Measurements from ENCODE around the gene CTRB1. TPM values are rescaled to one million over a fixed set of nuclear protein-coding genes. Genes with fewer than 3 reads are reported as not detected.

CTRB1 gene
- 1.0 TPM for total RNA-seq

DNA sequence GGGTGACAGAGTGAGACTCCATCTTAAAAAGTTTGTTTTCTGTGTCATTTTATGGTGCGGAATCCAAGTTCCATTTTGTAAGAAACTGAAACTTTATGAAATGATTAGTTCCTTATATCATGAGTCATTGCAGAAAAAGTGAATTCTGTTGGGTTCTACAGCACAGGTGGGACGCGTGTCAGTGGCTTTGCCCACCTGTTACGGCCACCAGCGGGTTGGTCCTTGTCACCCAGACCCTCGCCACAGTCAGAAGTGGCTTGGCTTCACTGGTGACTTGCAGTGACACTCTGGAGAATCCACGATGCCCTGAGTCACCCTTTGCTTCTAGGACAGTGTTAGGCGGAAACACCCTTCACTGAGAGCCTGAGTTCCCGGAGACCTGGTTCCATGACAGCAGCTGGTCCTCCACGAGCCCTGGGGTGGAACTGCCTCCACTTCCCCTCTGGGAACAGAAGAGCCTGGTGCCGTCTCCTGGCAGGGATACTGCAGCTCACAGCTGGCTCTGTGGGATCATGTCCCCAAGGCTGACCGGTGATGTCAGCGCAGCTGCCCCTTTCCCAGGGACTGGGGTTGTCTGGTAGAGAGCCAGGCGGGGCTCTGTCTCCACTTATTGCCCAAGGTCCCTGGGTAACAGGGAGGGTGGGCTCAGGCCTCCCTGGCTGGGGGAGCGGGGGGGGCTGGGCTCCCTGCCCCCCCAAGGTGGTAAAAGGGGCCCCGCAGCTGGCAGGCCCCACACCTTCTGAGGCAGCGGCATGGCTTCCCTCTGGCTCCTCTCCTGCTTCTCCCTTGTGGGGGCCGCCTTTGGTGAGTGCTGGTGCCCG is at the start of gene CTRB1:
TSS of gene CTRB1 (plus strand) at position 733 of the 821 bp plus-strand sequence. CDS start at position 753, 20 bp downstream.
- no peak for DNase-seq

GRCh38 chr16:75169899-75170405 is 48.8 kb upstream of the CTRB1 start:
- no peak for DNase-seq

GRCh38 chr16:75172578-75172977 is 46.2 kb upstream of the CTRB1 start:
- no peak for DNase-seq

GRCh38 chr16:75175074-75175473 is 43.7 kb upstream of the CTRB1 start:
- no peak for DNase-seq

- DNase-seq, result no peak
Observed at GRCh38 chr16:75176926-75177325, 41.9 kb upstream of the CTRB1 start.

DNA sequence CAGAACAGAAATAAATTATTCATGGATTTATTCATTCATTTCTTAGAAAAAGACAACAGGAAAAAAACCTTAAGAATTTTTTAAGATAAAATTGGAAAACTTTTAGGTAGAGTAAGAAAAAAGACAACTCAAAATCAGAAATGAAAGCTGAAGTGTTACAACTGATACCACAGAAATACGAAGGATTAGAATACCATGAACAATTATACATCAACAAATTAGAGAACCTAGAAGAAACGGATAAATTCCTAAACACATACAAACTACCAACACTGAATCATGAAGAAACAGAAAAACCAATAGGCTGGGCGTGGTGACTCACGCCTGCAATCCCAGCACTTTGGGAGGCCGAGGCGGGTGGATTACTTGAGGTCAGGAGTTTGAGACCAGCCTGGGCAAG is 39.6 kb upstream of the CTRB1 start:
- DNase-seq, result no peak

DNA sequence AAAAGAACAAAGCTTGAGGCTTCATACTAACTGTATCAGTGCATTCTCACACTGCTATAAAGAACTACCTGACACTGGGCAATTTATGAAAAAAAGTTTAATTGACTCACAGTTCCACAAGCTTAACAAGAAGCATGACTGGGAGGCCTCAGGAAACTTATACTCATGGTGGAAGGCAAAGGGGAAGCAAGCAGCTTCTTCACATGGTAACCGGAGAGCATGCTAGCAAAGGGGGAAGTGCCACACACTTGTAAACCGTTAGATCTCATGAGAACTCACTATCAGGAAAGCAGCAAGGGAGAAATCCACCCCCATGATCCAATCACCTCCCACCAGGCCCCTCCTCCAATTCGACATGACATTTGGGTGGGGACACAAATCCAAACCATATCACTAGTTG is 37.2 kb upstream of the CTRB1 start:
- no peak for DNase-seq

- DNase-seq, result no peak
Observed at GRCh38 chr16:75188832-75189477, 29.8 kb upstream of the CTRB1 start.

DNA sequence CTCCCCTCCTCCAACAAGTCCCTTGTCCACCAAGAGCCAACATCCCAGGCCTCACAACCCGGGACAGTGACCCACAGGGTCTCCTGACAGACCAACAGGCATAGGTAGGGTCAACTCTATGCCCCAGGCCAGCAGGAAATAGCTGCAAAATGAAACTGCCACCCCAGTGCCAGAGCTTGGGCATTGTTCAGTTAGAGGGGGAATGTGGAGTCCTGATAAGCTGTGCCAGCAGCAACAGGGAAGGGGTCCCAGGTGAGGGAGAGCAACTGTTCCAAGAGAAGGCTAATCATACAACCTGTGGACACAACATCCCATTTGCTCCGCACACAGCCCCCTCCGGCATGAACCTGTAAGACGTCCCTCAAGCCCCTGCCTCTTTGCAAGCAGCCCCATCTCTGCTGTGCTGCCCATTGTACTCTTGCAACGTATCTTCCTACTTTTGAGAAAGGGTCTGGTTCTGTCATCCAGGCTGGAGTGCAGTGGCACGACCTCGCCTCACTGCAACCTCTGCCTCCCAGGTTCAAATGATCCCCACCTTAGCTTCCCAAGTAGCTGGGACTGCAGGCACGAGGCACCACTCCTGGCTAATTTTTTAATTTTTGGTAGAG is 29.0 kb upstream of the CTRB1 start:
- DNase-seq, result no peak

DNA sequence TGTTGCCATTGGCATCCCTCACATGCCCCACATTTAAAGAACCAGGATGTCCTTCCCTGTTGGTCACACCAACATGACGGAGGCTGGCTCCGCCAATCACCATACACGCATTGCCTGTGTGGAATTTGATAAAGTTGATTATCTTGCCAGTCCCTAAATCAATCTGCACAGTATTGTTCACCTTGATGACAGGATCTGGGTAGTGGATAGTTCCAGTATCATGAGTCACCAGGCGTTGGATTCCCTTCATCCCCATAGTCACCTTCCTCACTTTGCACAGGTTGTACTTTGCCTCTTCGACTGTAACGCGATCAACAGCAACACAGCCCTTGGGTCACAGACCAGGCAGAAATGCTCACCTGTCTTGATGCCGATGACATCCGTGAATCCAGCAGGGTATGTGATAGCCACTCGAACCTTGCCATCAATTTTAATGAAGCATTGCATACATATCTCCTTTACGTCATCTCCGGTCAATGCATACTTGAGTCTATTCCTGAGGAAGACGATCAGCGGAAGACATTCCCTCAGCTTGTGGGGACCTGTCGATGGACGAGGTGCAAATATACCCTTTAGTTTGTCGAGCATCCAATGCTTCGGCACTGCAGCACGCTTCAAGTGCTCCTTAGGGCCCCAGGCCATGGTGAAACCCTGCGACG is 26.1 kb upstream of the CTRB1 start:
- no peak for DNase-seq

GRCh38 chr16:75193265-75193650 is 25.5 kb upstream of the CTRB1 start:
- peak; percentile 41 for DNase-seq

DNA sequence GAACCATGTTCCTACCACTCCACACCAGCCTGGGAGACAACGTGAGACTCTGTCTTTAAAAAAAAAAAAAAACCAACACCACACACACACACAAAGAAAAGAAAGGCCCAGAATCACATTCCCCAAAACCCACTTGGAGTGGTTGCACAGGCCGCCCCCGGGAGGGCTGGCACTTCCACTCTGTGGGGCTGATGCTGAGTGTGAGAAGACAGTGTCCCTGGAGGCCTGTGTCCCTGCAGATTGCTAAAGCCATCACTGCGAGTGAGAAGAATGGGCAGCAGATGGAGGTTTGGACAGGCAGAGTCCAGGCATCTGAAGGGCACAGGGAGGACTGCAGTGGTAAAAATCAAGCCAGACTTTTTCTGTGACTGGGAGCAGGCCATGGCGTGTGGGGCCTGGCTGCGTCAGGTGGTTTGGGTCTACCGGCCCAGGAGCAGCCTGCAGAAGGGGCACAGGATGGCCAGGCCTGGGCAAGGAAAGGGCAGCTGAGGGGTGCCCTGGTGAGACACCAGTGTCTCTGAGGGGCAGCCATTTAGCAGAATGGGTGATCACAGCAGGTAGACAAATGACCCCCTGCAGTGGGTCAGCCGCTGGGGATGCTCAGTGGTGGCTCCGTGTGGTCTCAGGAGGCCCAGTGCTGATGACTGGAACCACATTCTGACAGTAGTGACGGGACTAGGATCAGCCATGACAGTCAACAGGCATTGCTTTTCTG is 24.9 kb upstream of the CTRB1 start:
- no peak for DNase-seq

GRCh38 chr16:75195811-75196790 is 22.7 kb upstream of the CTRB1 start:
- no peak for DNase-seq

GRCh38 chr16:75196836-75197235 is 22.0 kb upstream of the CTRB1 start:
- DNase-seq, result no peak

DNA sequence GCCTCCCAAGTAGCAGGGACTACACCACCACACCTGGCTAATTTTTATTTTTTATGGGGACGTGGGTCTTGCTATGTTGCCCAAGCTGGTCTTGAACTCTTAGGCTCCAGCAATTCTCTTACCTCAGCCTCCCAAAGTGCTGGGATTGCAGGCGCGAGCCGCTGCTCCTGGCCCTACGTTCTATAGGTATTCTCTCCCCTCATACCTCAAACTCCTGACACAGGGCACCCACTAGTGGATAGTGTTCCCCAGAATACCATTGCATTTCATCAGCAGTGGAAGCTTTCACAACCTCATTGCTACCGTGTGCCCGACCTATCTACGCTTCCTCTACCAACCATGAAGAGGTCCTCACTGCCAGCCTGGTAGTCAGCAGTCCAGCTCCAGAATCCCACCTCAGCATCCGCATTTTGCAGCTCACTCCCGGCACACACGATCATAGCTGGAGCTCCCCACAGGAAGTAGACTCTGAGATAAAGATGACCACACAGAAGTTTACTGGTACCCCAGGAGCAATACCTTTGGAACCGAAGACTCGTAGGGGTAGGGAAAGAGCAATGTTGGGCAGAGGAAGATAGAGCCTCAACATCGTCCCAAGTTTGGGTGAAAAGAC is 21.2 kb upstream of the CTRB1 start:
- DNase-seq, result no peak

GRCh38 chr16:75198135-75198600 is 20.6 kb upstream of the CTRB1 start:
- DNase-seq, result no peak

DNA sequence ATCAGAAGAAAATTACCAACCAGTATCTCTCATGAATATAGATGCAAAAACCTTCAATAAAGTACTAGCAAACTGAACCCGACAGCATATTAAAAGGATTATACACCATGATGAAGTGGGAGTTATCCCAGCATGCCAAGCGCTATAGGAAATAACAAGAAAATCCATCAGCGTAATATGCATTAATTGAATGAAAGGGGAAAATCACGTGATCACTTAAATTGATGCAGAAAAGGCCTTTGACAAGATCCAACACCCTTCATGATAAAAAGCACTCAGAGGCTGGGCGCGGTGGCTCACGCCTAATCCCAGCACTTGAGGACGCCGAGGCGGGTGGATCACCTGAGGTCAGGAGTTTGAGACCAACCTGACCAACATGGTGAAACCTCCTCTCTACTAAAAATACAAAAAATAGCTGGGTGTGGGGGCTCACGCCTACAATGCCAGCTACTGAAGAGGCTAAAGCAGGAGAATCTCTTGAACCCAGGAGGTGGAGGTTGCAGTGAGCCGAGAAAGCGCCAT is 16.7 kb upstream of the CTRB1 start:
- DNase-seq, result no peak

DNA sequence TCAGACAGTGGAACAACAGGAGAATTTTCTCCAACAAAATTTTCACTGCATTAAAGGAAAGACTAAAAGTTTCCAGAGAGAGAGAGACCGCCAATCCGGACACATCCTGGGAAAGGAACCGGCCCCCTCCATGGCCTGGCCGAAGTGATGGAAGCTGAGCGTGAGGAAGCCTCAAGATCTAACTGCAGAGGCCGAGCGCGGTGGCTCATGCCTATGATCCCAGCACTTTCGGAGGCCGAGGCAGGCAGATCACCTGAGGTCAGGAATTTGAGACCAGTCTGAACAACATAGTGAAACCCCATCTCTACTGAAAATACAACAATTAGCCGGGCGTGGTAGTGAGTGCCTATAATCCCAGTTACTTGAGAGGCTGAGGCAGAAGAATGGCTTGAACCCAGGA is 15.7 kb upstream of the CTRB1 start:
- no peak for DNase-seq

DNA sequence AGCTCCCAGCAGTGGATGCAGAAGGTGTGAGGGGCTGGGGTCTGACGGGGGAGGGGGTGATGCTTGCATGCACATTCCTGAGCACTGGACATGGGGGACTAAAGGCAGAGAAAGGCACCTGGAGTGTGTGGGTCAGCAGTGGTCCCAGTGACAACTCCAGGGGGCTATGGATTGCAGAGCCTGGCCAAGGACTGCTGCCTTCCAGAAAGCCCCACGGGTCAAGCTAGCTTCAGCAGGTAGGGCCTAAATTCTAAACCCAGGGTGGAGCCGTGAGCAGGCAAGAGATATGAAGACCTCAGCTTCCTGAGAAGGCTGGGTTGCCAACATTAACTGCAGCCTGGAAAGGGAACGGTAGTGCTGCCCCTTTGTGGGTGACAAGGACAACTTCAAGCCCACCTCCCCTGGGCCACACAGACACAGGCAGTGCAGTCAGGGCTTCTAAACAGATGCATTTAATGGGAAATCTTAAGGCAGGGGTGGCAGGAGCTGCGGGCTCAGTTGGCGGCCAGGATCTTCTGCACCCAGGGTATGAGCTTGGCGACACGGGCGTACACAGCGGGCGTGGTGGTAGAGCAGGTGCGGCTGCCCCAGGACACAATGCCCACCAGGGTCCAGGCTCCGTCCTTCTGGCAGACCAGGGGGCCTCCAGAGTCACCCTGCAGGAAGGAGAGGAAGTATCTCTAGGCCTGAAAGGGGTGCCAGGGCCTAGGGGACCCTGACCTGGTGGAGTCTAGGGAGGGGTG is 14.9 kb upstream of the CTRB1 start:
- no peak for DNase-seq
